ENCODE results near the gene FNIP1.

- TF ChIP-seq EP300 (IDR thresholded peaks at IDR 0.05; ENCODE audit: borderline replicate concordance in 1 of 2, low read depth in 2 of 2, low read length in 2 of 2) = no peak
- TF ChIP-seq KDM5A (IDR thresholded peaks at IDR 0.05; ENCODE audit: low read length) = no peak
- TF ChIP-seq CTCF (IDR thresholded peaks at IDR 0.05; ENCODE audit: control extremely low read depth in 1 of 3, insufficient read depth in 1 of 3, low read depth in 1 of 3, low read length in 3 of 3) = no peak
- no peak for TF ChIP-seq POLR2A (IDR thresholded peaks at IDR 0.05; ENCODE audit: control extremely low read depth in 1 of 2, low read depth in 2 of 2, low read length in 2 of 2)
- TF ChIP-seq SIN3A (conservative IDR thresholded peaks at IDR 0.05 in 1 of 2, IDR thresholded peaks at IDR 0.05 in 1 of 2; ENCODE audit: low read depth in 1 of 2, low read length in 2 of 2) = no peak
- TF ChIP-seq GTF2F1 (IDR thresholded peaks at IDR 0.05; ENCODE audit: borderline replicate concordance, low read depth, low read length) = no peak
- no peak for TF ChIP-seq ZNF274 (IDR thresholded peaks at IDR 0.05; ENCODE audit: borderline replicate concordance, extremely low read depth, low read length)
- no peak for TF ChIP-seq SUZ12 (IDR thresholded peaks at IDR 0.05; ENCODE audit: low read length)
- TF ChIP-seq RBBP5 (IDR thresholded peaks at IDR 0.05; ENCODE audit: borderline replicate concordance, low read depth, low read length) = no peak
Measured at GRCh38 chr5:131776450-131776849, 20.4 kb downstream of the FNIP1 start.
